Aorta (tissue), 5 donors: ENCODE measurements around the gene NKD1. TPM values are rescaled to one million over a fixed set of nuclear protein-coding genes. Genes with fewer than 3 reads are reported as not detected.

Experiments used
- ATAC-seq: fragments of 200-7000 bp; cut with Tn5 transposase; one replicate; pipeline ENCODE4 v1.9.1; 2022; ENCODE audit warnings: moderate library complexity; ENCODE audit not compliant: low FRiP score
- DNase-seq, 2 donors: peaks; one replicate each; pipeline ENCODE4 v3.0.0-alpha.2; 2020
- H3K27ac ChIP-seq, 2 donors: one replicate each; pipeline ENCODE4 v1.5.1; 2013; ENCODE audit warnings: low read length in 2 of 2, mild to moderate bottlenecking in 2 of 2, moderate library complexity in 2 of 2, control low read depth in 1 of 2, inconsistent platforms in 1 of 2, low read depth in 1 of 2
- H3K27me3 ChIP-seq, 2 donors: one replicate each; pipeline ENCODE4 v1.6.1; 2013; ENCODE audit warnings: control low read depth in 1 of 2, low read length in 1 of 2, mild to moderate bottlenecking in 1 of 2, moderate library complexity in 1 of 2; ENCODE audit not compliant: insufficient read depth in 2 of 2, control insufficient read depth in 1 of 2
- H3K36me3 ChIP-seq, 2 donors: one replicate each; pipeline ENCODE4 v1.6.1; 2013; ENCODE audit warnings: control low read depth in 1 of 2, low read length in 1 of 2, mild to moderate bottlenecking in 1 of 2; ENCODE audit not compliant: insufficient read depth in 2 of 2, control insufficient read depth in 1 of 2
- H3K4me1 ChIP-seq, 2 donors: one replicate each; pipeline ENCODE4 v1.6.1; 2013; ENCODE audit warnings: low read length in 2 of 2, control low read depth in 1 of 2, mild to moderate bottlenecking in 1 of 2, moderate library complexity in 1 of 2; ENCODE audit not compliant: insufficient read depth in 2 of 2, control insufficient read depth in 1 of 2
- H3K4me3 ChIP-seq, 2 donors: one replicate each; pipeline ENCODE4 v1.5.1; 2013; ENCODE audit warnings: low read length in 2 of 2, control low read depth in 1 of 2, mild to moderate bottlenecking in 1 of 2
- H3K9me3 ChIP-seq: one replicate; pipeline ENCODE4 v1.6.1; 2013; ENCODE audit warnings: mild to moderate bottlenecking, low read length; ENCODE audit not compliant: control insufficient read depth
- WGBS, 2 donors: extraction: QIAGEN DNeasy Blood & Tissue Kit; methylation state at CpG; one replicate each; pipeline ENCODE4 v1.1.7; 2013; 5-methylcytosine and 5-hydroxymethylcytosine counted together
- intact Hi-C, 2 donors: fragments of 100-400 bp; cut with DNase I; formaldehyde crosslinking; loops; one replicate each; pipeline versions ENCODE4 v1.14.2 to v1.15.0; 2022
- polyA plus RNA-seq, 2 donors: library from polyadenylated mRNA; stranded (reverse); fragments of 200-250 nt; gene quantifications; one replicate each; pipeline ENCODE4 v1.2.3, GENCODE V29; 2013
- total RNA-seq, 2 donors: library from RNA; stranded (reverse); fragmentation: NEBNext Ultra II Directional; extraction: Animal tissue kit (Norgen Biotek cat#: 25700); gene quantifications; one replicate each; pipeline ENCODE4 v1.2.1, GENCODE V29; 2021
- donor health status: healthy with polysubstance abuse.
- donor health status: Bipolar disorder and iron deficiency.
- donor health status: DM: no; HTN: no; CAD: no.
- donor health status: DM: no; HTN: no; CAD: no.
- donor health status: DM: yes; HTN: yes; CAD: no.

Gene NKD1
- total and polyA plus RNA-seq, 4 donors: 5.1 to 55.2 (median 21.0) TPM

DNA sequence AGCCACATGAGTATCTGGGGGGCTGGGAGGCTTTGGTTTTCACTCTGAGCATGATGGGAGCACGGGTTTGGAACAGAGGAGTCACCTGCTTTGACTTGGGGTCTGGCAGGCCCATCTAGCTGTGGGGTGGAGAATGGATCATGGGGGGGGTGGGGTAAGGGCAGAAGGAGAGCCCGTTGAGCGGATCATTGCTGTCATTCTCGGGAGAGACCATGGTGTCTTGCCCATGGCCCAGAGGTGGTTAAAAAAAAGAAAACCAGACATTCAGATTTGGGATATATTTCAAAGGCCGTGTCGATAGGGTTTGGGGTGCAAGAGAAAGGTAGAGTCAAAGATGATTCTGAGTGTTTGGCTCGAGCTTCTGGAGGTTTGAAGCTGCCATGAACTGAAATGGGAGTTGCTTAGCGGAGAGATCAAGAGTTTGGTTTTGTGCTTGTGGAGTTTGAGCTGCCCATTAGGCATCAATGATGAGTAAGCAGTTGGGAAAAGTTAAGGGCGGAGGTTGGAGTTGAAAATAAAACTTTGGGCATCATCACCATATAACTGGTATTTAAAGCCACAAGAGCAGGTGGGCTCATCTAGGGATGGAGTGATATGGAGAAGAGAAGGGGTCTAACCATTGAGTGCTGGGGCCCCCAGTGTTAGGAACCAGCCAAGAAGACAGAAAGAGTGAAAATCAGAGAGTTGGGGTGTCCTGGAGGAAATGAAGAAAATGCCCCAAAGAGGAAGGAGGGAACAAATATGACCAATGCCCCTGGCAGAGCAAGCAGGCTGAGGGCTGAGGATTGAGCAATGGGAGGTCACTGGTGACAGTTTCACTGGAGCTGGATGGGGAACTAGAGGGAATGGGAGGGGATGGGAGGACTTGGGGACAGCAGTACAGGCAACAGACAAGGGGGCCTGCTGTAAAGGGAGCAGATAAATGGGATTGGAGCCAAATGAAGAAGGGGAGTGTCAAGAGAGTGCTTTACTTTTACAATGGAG, 147.1 kb downstream of the NKD1 start:
- no peaks in the 10 kb centered on the region for H3K4me1 ChIP-seq
- H3K27ac ChIP-seq: no peak overlapping the region

DNA sequence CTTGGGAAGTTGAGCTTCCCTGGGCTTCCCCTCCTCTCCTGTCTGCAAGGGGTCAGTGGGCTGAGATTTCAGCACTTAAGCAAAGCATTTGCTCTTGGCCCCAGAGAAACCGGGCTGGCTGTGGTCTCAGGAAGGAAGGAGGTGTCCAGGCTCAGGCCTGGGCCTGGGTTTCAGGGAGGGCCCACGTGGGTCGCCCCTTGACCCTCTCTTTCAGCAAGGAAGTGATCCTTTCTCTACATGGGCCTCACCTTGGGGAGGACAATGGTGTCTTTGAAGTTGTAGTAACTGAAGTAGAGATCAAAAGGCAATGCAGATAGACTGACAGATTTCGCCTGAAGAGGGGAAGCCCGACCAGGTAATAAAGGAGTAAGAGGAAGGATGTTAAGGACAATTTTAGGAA, 147.9 kb downstream of the NKD1 start:
- DNase-seq (no peak), ATAC-seq (no peak)
- no peaks in the 10 kb centered on the region for H3K27me3 ChIP-seq
- no peaks in the 10 kb centered on the region for H3K4me1 ChIP-seq
- H3K9me3 ChIP-seq: no peaks in the 10 kb centered on the region
- H3K36me3 ChIP-seq: no peaks in the 10 kb centered on the region
- intact Hi-C loops: loop anchor here in 1 of 2 donors (5.0 to 10.0 kb wide), 2 partner anchors 46 to 109 kb away; partner anchors contain the start of gene CYLD
- H3K4me3 ChIP-seq: no peak overlapping the region
- H3K27ac ChIP-seq: no peak overlapping the region
- 89 to 92% methylated on average over 5 of the region's 5 CpGs for WGBS, 2 donors

More for the DNA sequence above, 147.1 kb downstream of the NKD1 start:
- no peaks in the 10 kb centered on the region for H3K36me3 ChIP-seq
- ATAC-seq (no peak), DNase-seq (peak in 1 of 2 donors; percentile 77)
- WGBS, 2 donors: 96 to 98% methylated on average over 9 of the region's 9 CpGs
- no peaks in the 10 kb centered on the region for H3K9me3 ChIP-seq
- intact Hi-C loops: loop anchor here in 1 of 2 donors (5.0 to 10.0 kb wide), 2 partner anchors 47 to 109 kb away; partner anchors contain the start of gene CYLD
- H3K4me3 ChIP-seq: no peak overlapping the region
- H3K27me3 ChIP-seq: no peaks in the 10 kb centered on the region

DNA sequence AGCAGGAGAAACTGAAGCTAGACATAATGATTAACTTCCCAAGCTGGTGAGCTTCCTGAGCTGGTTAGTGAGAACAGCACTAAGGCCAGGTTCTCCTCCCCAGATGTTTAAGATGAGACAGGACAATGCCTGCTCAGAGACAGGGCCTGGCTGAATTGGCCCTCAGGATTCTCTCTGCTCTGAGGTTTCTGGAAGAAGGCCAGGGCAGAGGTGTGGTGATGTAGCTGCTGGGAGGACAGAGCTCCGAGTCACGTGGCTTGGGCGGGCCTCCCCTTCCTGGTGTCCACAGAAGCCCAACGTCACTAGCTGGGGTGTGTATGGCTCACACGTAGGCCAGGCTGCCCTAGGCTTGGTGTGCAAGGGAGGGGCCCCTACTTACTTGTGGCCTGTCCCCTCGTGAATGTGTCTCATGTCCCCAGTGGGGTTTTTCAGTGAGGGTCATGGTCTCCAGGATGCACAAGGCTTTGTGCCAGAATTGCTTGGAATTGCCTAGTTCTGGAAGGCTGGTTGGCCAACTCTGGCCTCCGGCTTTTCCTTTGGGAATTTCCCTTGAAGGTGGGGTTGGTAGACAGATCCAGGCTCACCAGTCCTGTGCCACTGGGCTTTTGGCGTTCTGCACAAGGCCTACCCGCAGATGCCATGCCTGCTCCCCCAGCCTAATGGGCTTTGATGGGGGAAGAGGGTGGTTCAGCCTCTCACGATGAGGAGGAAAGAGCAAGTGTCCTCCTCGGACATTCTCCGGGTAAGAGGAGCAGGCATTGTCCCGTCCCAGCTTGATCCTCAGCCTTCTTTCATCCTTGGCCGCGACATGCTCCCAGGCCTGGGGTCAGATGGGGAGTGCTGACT, 148.6 kb downstream of the NKD1 start:
- intact Hi-C loops: loop anchor here in 1 of 2 donors (5.0 to 10.0 kb wide), 2 partner anchors 46 to 108 kb away; partner anchors contain the start of gene CYLD
- H3K36me3 ChIP-seq: no peaks in the 10 kb centered on the region
- DNase-seq: peak; percentile 89 to 92
- 73 to 75% methylated on average over 15 of the region's 15 CpGs for WGBS, 2 donors
- H3K27me3 ChIP-seq: no peaks in the 10 kb centered on the region
- no peak overlapping the region for H3K27ac ChIP-seq
- no peak overlapping the region for H3K4me3 ChIP-seq
- no peaks in the 10 kb centered on the region for H3K4me1 ChIP-seq
- ATAC-seq: peak; percentile 63
- H3K9me3 ChIP-seq: no peaks in the 10 kb centered on the region

DNA sequence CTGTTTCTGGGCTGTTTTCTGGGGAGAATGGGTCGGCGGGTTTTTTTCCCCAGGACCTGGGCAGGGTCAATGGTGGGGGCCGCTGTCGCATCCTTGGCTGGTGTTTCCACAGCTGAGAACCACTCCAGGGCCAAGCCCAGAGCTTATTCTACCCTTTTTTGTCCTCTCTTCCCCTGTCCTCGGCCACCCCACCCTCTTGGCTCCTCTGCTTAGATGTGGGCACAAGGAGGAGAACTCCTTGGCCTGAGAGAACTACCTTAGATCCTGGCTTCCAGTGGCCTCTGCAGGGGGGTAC, 149.2 kb downstream of the NKD1 start:
- no peak for DNase-seq
- intact Hi-C loops: loop anchor here in 1 of 2 donors (5.0 to 10.0 kb wide), 2 partner anchors 45 to 107 kb away; partner anchors contain the start of gene CYLD
- Histone ChIP-seq H3K27ac (no peak overlapping the region), H3K9me3 (no peaks in the 10 kb centered on the region), H3K4me3 (no peak overlapping the region), H3K36me3 (no peaks in the 10 kb centered on the region), H3K27me3 (no peaks in the 10 kb centered on the region), H3K4me1 (no peaks in the 10 kb centered on the region)
- 92 to 94% methylated on average over 5 of the region's 5 CpGs for WGBS, 2 donors
- ATAC-seq: no peak

DNA sequence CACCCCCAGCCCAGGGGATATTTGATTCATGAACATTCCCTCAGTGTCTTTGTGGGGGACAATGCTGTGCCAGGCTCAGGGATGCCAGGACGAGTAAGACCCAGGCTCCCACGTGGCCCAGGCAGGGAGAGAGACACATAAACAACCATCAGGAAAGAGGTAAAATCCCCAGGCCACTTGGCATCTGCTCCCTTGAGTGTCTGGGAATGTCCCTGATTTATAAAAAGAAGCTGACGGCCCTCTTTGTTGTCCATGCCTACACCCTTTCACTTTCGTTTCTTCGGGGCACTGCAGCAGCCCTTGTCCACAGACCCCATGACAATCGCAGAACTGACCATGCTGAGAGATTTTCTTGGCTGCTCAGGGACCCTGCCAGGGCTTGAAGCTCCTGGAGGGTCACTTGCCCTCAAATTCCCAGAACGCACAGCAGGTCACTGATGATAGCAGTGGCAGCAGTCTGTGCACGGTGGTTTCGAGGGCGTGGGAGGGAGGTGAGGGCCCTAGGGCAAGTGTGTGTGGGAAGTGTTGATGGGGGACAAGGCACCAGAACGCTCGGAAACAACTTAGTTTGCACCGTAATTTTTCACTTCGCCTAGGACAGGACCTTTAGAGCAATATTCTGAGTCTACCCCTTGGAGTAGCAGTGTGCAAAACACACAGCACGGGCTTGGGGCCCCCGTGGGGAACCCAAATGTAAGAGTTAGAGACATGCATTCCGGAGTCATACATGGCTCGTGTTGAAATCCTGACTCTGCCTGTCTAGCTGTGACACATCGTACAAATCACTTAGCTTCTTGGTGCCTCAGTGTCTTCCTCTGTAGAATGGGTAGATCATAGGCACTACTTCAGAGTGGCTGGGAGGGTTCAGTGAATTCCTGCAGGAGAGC, 149.9 kb downstream of the NKD1 start:
- DNase-seq: peak in 1 of 2 donors; percentile 69
- peak; percentile 65 for ATAC-seq
- H3K9me3 ChIP-seq: no peaks in the 10 kb centered on the region
- 27 to 33% methylated on average over 19 of the region's 19 CpGs for WGBS, 2 donors
- H3K4me1 ChIP-seq: no peaks in the 10 kb centered on the region
- no peak overlapping the region for H3K27ac ChIP-seq
- no peaks in the 10 kb centered on the region for H3K36me3 ChIP-seq
- no peaks in the 10 kb centered on the region for H3K27me3 ChIP-seq
- H3K4me3 ChIP-seq: peak overlapping the region; percentile 5 to 78
- intact Hi-C loops: loop anchor here in 1 of 2 donors (5.0 to 10.0 kb wide), 2 partner anchors 44 to 107 kb away; partner anchors contain the start of gene CYLD

Other genes with a start within 250 kb of the NKD1 start
- gene BRD7, start 179.4 kb upstream of the NKD1 start, total RNA-seq: 10 to 100 TPM; 64.2 to 90.2 TPM
- 10 to 100 TPM; 37.7 to 53.3 TPM for gene BRD7, start 179.4 kb upstream of the NKD1 start, polyA plus RNA-seq
- 1 to 10 TPM; 2.7 to 5.0 TPM for gene SNX20, start 132.9 kb downstream of the NKD1 start, total RNA-seq
- 1 to 10 TPM in 1 of 2 donors, under 1 TPM in 1; 0.41 to 1.8 TPM for gene SNX20, start 132.9 kb downstream of the NKD1 start, polyA plus RNA-seq
- gene NOD2, start 145.2 kb downstream of the NKD1 start, total RNA-seq: 1 to 10 TPM; 3.7 to 9.3 TPM
- gene NOD2, start 145.2 kb downstream of the NKD1 start, polyA plus RNA-seq: under 1 TPM; 0.31 to 0.38 TPM
- 10 to 100 TPM; 59.0 to 65.1 TPM for gene CYLD, start 193.7 kb downstream of the NKD1 start, total RNA-seq
- 10 to 100 TPM; 15.8 to 26.4 TPM for gene CYLD, start 193.7 kb downstream of the NKD1 start, polyA plus RNA-seq